SK-N-SH treated with all-trans-retinoic acid at 6 μM for 48 hours (cell line): ENCODE data around the gene TSPAN18.

Source experiments
- ATAC-seq: fragments of 200-7000 bp; cut with Tn5 transposase; 3 replicates; pipeline ENCODE4 v1.9.1; 2020; ENCODE audit warnings: mild to moderate bottlenecking, moderate library complexity
- ARNTL ChIP-seq: fragments of 450-650 bp; formaldehyde crosslinking; IDR thresholded peaks from 2 replicates; pipeline ENCODE4 v1.5.0; 2020; ENCODE audit warnings: low read depth, mild to moderate bottlenecking, moderate library complexity, borderline replicate concordance
- BACH2 ChIP-seq: fragments of 250-450 bp; sonication (Bioruptor Pico); IDR thresholded peaks from 2 replicates; pipeline ENCODE4 v1.9.0; 2021; ENCODE audit warnings: mild to moderate bottlenecking, borderline replicate concordance
- CREB5 ChIP-seq: fragments of 250-450 bp; sonication (Bioruptor Pico); IDR thresholded peaks from 2 replicates; pipeline ENCODE4 v1.5.1; 2020; ENCODE audit warnings: low read depth, mild to moderate bottlenecking, moderate library complexity
- CSDC2 ChIP-seq: fragments of 250-450 bp; sonication (Bioruptor Pico); IDR thresholded peaks from 2 replicates; pipeline ENCODE4 v1.5.0; 2020; ENCODE audit warnings: mild to moderate bottlenecking, moderate library complexity
- ESRRG ChIP-seq: fragments of 250-450 bp; sonication (Bioruptor Pico); IDR thresholded peaks from 2 replicates; pipeline ENCODE4 v1.6.1; 2021; ENCODE audit warnings: mild to moderate bottlenecking
- GLIS3 ChIP-seq: fragments of 250-450 bp; sonication (Bioruptor Pico); IDR thresholded peaks from 2 replicates; pipeline ENCODE4 v1.5.0; 2020; ENCODE audit warnings: mild to moderate bottlenecking, moderate library complexity
- ISL1 ChIP-seq: fragments of 250-450 bp; sonication (Bioruptor Pico); IDR thresholded peaks from 2 replicates; pipeline ENCODE4 v2.1.2; 2022; ENCODE audit warnings: mild to moderate bottlenecking, moderate library complexity
- OSR1 ChIP-seq: fragments of 250-450 bp; sonication (Bioruptor Pico); IDR thresholded peaks from 2 replicates; pipeline ENCODE4 v1.8.0; 2022; ENCODE audit warnings: moderate library complexity, mild to moderate bottlenecking, inconsistent platforms
- PATZ1 ChIP-seq: fragments of 250-450 bp; sonication (Bioruptor Pico); IDR thresholded peaks from 2 replicates; pipeline ENCODE4 v1.8.0; 2020; ENCODE audit warnings: mild to moderate bottlenecking, moderate library complexity, borderline replicate concordance
- PPARA ChIP-seq: fragments of 250-450 bp; sonication (Bioruptor Pico); IDR thresholded peaks from 2 replicates; pipeline ENCODE4 v1.5.0; 2020; ENCODE audit warnings: mild to moderate bottlenecking, borderline replicate concordance
- RARB ChIP-seq: fragments of 250-450 bp; sonication (Bioruptor Pico); IDR thresholded peaks from 2 replicates; pipeline ENCODE4 v1.8.0; 2021; ENCODE audit warnings: mild to moderate bottlenecking, moderate library complexity
- SNAI2 ChIP-seq: fragments of 250-450 bp; sonication (Bioruptor Pico); IDR thresholded peaks from 2 replicates; pipeline ENCODE4 v1.5.0; 2020; ENCODE audit warnings: mild to moderate bottlenecking, moderate library complexity
- TCF4 ChIP-seq: fragments of 250-450 bp; sonication (Bioruptor Pico); IDR thresholded peaks from 2 replicates; pipeline ENCODE4 v1.8.0; 2021; ENCODE audit warnings: mild to moderate bottlenecking, moderate library complexity, borderline replicate concordance
- TOX ChIP-seq: fragments of 250-450 bp; sonication (Bioruptor Pico); IDR thresholded peaks from 2 replicates; pipeline ENCODE4 v1.8.0; 2021; ENCODE audit warnings: mild to moderate bottlenecking, moderate library complexity, borderline replicate concordance
- TSHZ2 ChIP-seq: fragments of 250-450 bp; sonication (Bioruptor Pico); IDR thresholded peaks from 2 replicates; pipeline ENCODE4 v1.5.0; 2020; ENCODE audit warnings: mild to moderate bottlenecking, moderate library complexity
- ZC3H10 ChIP-seq: fragments of 250-450 bp; sonication (Bioruptor Pico); IDR thresholded peaks from 2 replicates; pipeline ENCODE4 v1.5.1; 2021; ENCODE audit warnings: mild to moderate bottlenecking, moderate library complexity
- ZFP3 ChIP-seq: fragments of 250-450 bp; sonication (Bioruptor Pico); IDR thresholded peaks from 2 replicates; pipeline ENCODE4 v1.5.0; 2020; ENCODE audit warnings: mild to moderate bottlenecking, moderate library complexity
- ZFP30 ChIP-seq: fragments of 450-650 bp; formaldehyde crosslinking; IDR thresholded peaks from 2 replicates; pipeline ENCODE4 v1.5.0; 2022; ENCODE audit warnings: mild to moderate bottlenecking, moderate library complexity
- ZNF565 ChIP-seq: fragments of 450-650 bp; formaldehyde crosslinking; conservative IDR thresholded peaks from 2 replicates; pipeline ENCODE4 v1.5.0; 2020; ENCODE audit warnings: low read depth, mild to moderate bottlenecking, moderate library complexity
- ZNF70 ChIP-seq: fragments of 450-650 bp; formaldehyde crosslinking; IDR thresholded peaks from 2 replicates; pipeline ENCODE4 v1.5.0; 2020; ENCODE audit warnings: mild to moderate bottlenecking, moderate library complexity
- ZNF8 ChIP-seq: fragments of 450-650 bp; formaldehyde crosslinking; IDR thresholded peaks from 2 replicates; pipeline ENCODE4 v1.5.0; 2020; ENCODE audit warnings: mild to moderate bottlenecking, moderate library complexity
- TF ChIP-seq, protein P1 (sequence below): fragments of 250-450 bp; sonication (Bioruptor Pico); IDR thresholded peaks from 2 replicates; pipeline ENCODE4 v1.8.0; 2021; ENCODE audit warnings: low read depth, mild to moderate bottlenecking, moderate library complexity, borderline replicate concordance

TSPAN18 gene

GRCh38 chr11:44790211-44790610 lies 63.4 kb downstream of the TSPAN18 start:
- ATAC-seq = no peak

DNA sequence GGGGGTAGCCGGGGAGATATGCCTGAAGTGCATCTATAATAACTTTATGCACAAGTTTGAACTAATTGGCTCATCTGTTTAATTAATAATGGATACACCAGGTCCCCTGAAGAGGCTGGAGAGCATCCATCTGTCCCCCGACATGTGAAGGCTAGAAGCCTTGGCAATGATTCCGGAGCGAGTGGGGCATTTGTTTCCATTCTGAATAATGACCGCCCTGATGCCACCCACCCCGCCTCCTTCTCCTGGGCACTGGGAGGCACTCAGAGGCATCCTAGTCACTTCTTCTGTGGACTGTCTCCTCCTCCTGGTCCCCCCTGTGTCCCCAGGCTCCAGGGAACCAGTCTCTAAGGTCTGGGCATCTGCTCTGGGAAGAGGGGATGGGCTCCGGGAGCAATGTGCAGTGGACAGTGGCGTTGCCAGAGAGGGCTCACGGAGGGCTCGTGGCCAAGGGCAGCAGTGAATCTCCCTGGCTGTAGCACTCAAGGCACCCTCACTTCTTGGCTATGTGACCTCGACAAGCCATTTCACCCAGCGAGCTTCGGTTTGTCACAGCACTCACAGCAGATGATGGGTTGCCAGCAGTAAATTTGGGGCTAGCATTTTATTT lies 64.7 kb downstream of the TSPAN18 start:
- ATAC-seq = no peak
- TF ChIP-seq ZNF70 (CRISPR knock-in tag) = no peak
- TF ChIP-seq TSHZ2 (CRISPR knock-in tag) = no peak
- no peak for TF ChIP-seq CREB5
- no peak for TF ChIP-seq CSDC2 (CRISPR knock-in tag)
- no peak for TF ChIP-seq PATZ1
- TF ChIP-seq PPARA (CRISPR knock-in tag) = no peak
- TF ChIP-seq ZNF565 (CRISPR knock-in tag) = no peak
- no peak for TF ChIP-seq RARB (CRISPR knock-in tag)
- TF ChIP-seq ESRRG (CRISPR knock-in tag) = no peak
- TF ChIP-seq TOX = no peak
- no peak for TF ChIP-seq OSR1 (CRISPR knock-in tag)
- TF ChIP-seq ARNTL (CRISPR knock-in tag) = no peak
- no peak for TF ChIP-seq ZC3H10 (CRISPR knock-in tag)
- no peak for TF ChIP-seq ZNF8
- no peak for TF ChIP-seq SNAI2
- no peak for TF ChIP-seq ZFP30
- TF ChIP-seq GLIS3 = no peak
- TF ChIP-seq, protein P1, sequence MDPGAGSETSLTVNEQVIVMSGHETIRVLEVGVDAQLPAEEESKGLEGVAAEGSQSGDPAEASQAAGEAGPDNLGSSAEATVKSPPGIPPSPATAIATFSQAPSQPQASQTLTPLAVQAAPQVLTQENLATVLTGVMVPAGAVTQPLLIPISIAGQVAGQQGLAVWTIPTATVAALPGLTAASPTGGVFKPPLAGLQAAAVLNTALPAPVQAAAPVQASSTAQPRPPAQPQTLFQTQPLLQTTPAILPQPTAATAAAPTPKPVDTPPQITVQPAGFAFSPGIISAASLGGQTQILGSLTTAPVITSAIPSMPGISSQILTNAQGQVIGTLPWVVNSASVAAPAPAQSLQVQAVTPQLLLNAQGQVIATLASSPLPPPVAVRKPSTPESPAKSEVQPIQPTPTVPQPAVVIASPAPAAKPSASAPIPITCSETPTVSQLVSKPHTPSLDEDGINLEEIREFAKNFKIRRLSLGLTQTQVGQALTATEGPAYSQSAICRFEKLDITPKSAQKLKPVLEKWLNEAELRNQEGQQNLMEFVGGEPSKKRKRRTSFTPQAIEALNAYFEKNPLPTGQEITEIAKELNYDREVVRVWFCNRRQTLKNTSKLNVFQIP = no peak
- TF ChIP-seq ZFP3 (CRISPR knock-in tag) = no peak

More at GRCh38 chr11:44790211-44790610, 63.4 kb downstream of the TSPAN18 start:
- TF ChIP-seq BACH2 (CRISPR knock-in tag) = no peak

GRCh38 chr11:44792171-44792570 lies 65.4 kb downstream of the TSPAN18 start:
- TF ChIP-seq TSHZ2 (CRISPR knock-in tag) (no peak), TCF4 (CRISPR knock-in tag) (no peak), ZFP30 (no peak), ISL1 (CRISPR knock-in tag) (no peak), ARNTL (CRISPR knock-in tag) (no peak), ZNF565 (CRISPR knock-in tag) (no peak)
- ATAC-seq = no peak
